H9 (cell line): Measurements from ENCODE around the gene IDE. TPM values are rescaled to one million over a fixed set of nuclear protein-coding genes. Genes with fewer than 3 reads are reported as not detected.

Experiments
- DNase-seq: peaks from one replicate; pipeline ENCODE4 v3.0.0-alpha.2; 2017
- H2AFZ ChIP-seq: one replicate; pipeline ENCODE4 v1.6.1; 2013; ENCODE audit warnings: mild to moderate bottlenecking, low read length, control low read depth, moderate library complexity
- H2AK5ac ChIP-seq: 2 replicates; pipeline ENCODE4 v1.6.1; 2013; ENCODE audit warnings: low read length, control low read depth, mixed read lengths; ENCODE audit not compliant: insufficient read length
- H2BK120ac ChIP-seq: one replicate; pipeline ENCODE4 v1.6.1; 2013; ENCODE audit warnings: low read depth, mild to moderate bottlenecking, low read length, control low read depth, inconsistent platforms; ENCODE audit not compliant: poor library complexity, severe bottlenecking
- H2BK12ac ChIP-seq: 2 replicates; pipeline ENCODE4 v1.6.1; 2013; ENCODE audit warnings: low read length, control low read depth, mixed read lengths, low read depth; ENCODE audit not compliant: insufficient read length
- H2BK15ac ChIP-seq: 2 replicates; pipeline ENCODE4 v1.6.1; 2013; ENCODE audit warnings: low read depth, low read length, control low read depth
- H2BK20ac ChIP-seq: one replicate; pipeline ENCODE4 v1.6.1; 2013; ENCODE audit warnings: low read depth, mild to moderate bottlenecking, low read length, control low read depth, inconsistent platforms; ENCODE audit not compliant: poor library complexity, severe bottlenecking
- H2BK5ac ChIP-seq: 2 replicates; pipeline ENCODE4 v1.6.1; 2013; ENCODE audit warnings: low read length, control low read depth, mixed read lengths; ENCODE audit not compliant: insufficient read length
- H3K14ac ChIP-seq: 2 replicates; pipeline ENCODE4 v1.6.1; 2013; ENCODE audit warnings: low read length, control low read depth; ENCODE audit not compliant: insufficient read depth
- H3K18ac ChIP-seq: 2 replicates; pipeline ENCODE4 v1.6.1; 2013; ENCODE audit warnings: low read depth, mild to moderate bottlenecking, mixed read lengths, low read length, control low read depth; ENCODE audit not compliant: insufficient read length
- H3K23ac ChIP-seq: 2 replicates; pipeline ENCODE4 v1.6.1; 2013; ENCODE audit warnings: low read length, control low read depth, mixed read lengths, low read depth; ENCODE audit not compliant: insufficient read length
- H3K23me2 ChIP-seq: 2 replicates; pipeline ENCODE4 v1.6.1; 2013; ENCODE audit warnings: low read depth, mild to moderate bottlenecking, mixed read lengths, low read length, control low read depth; ENCODE audit not compliant: insufficient read length, poor library complexity, severe bottlenecking
- H3K27ac ChIP-seq: 2 replicates; pipeline ENCODE4 v1.5.1; 2013; ENCODE audit warnings: low read length, control low read depth, mixed read lengths, low read depth; ENCODE audit not compliant: insufficient read length
- H3K27me3 ChIP-seq: 2 replicates; pipeline ENCODE4 v1.6.1; 2013; ENCODE audit warnings: low read length, control low read depth, inconsistent platforms; ENCODE audit not compliant: insufficient read depth
- H3K4ac ChIP-seq: 2 replicates; pipeline ENCODE4 v1.6.1; 2013; ENCODE audit warnings: low read depth, mild to moderate bottlenecking, control low read depth, inconsistent platforms, low read length, moderate library complexity
- H3K4me1 ChIP-seq: 2 replicates; pipeline ENCODE4 v1.6.1; 2013; ENCODE audit warnings: low read length, control low read depth, inconsistent platforms; ENCODE audit not compliant: insufficient read depth
- H3K4me2 ChIP-seq: 2 replicates; pipeline ENCODE4 v1.6.1; 2013; ENCODE audit warnings: low read length, control low read depth, mixed read lengths; ENCODE audit not compliant: insufficient read length, insufficient read depth
- H3K56ac ChIP-seq: 2 replicates; pipeline ENCODE4 v1.6.1; 2013; ENCODE audit warnings: low read depth, mild to moderate bottlenecking, mixed read lengths, low read length, control low read depth; ENCODE audit not compliant: insufficient read length
- H3K79me1 ChIP-seq: 2 replicates; pipeline ENCODE4 v1.6.1; 2013; ENCODE audit warnings: low read depth, mild to moderate bottlenecking, moderate library complexity, low read length, control low read depth, inconsistent platforms; ENCODE audit not compliant: insufficient read depth, poor library complexity, severe bottlenecking
- H3K79me2 ChIP-seq: 2 replicates; pipeline ENCODE4 v1.6.1; 2013; ENCODE audit warnings: low read length, control low read depth, inconsistent platforms; ENCODE audit not compliant: insufficient read depth
- H3K9ac ChIP-seq: 2 replicates; pipeline ENCODE4 v1.6.1; 2013; ENCODE audit warnings: low read length, control low read depth, mixed read lengths; ENCODE audit not compliant: insufficient read length; ENCODE audit errors: extremely low read depth
- H3K9me3 ChIP-seq: one replicate; pipeline ENCODE4 v1.6.1; 2013; ENCODE audit warnings: low read depth, low read length, inconsistent platforms; ENCODE audit not compliant: control insufficient read depth
- H3T11ph ChIP-seq: one replicate; pipeline ENCODE4 v1.6.1; 2013; ENCODE audit warnings: mild to moderate bottlenecking, low read length, control low read depth, inconsistent platforms
- H4K20me1 ChIP-seq: one replicate; pipeline ENCODE4 v1.6.1; 2013; ENCODE audit not compliant: control insufficient read depth, insufficient read length, insufficient read depth
- H4K5ac ChIP-seq: 2 replicates; pipeline ENCODE4 v1.6.1; 2013; ENCODE audit warnings: low read depth, mild to moderate bottlenecking, mixed read lengths, low read length, control low read depth; ENCODE audit not compliant: insufficient read length
- H4K8ac ChIP-seq: replicated peaks from 2 replicates; pipeline ENCODE4 v1.6.1; 2013; ENCODE audit warnings: low read length, control low read depth, mixed read lengths, low read depth; ENCODE audit not compliant: insufficient read length
- H4K91ac ChIP-seq: 2 replicates; pipeline ENCODE4 v1.6.1; 2013; ENCODE audit warnings: low read depth, mild to moderate bottlenecking, moderate library complexity, mixed read lengths, low read length, control low read depth; ENCODE audit not compliant: insufficient read length
- H3K27ac Mint-ChIP-seq, 3 experiments: 2 replicates in 2 of 3; 3 replicates in 1 of 3; pipeline ENCODE4 v1.8.0; 2020 to 2021; ENCODE audit warnings: mixed read lengths in 3 of 3, mild to moderate bottlenecking in 1 of 3, moderate library complexity in 1 of 3
- H3K27me3 Mint-ChIP-seq: 2 replicates; pipeline ENCODE4 v1.8.0; 2021; ENCODE audit warnings: low read depth, mild to moderate bottlenecking, moderate library complexity, mixed read lengths
- H3K36me3 Mint-ChIP-seq, 3 experiments: 2 replicates in 2 of 3; 3 replicates in 1 of 3; pipeline ENCODE4 v1.8.0; 2020 to 2021; ENCODE audit warnings: low read depth in 3 of 3, mixed read lengths in 3 of 3; ENCODE audit not compliant: insufficient read depth in 1 of 3
- H3K4me1 Mint-ChIP-seq, 2 experiments: 2 replicates each; pipeline ENCODE4 v1.8.0; 2020; ENCODE audit warnings: mixed read lengths in 2 of 2
- H3K4me3 Mint-ChIP-seq, 2 experiments: 2 replicates in 1 of 2; 3 replicates in 1 of 2; pipeline ENCODE4 v1.8.0; 2020 to 2021; ENCODE audit warnings: mild to moderate bottlenecking in 2 of 2, mixed read lengths in 2 of 2, moderate library complexity in 1 of 2
- H3K9me3 Mint-ChIP-seq, 2 experiments: 2 replicates in 1 of 2; 3 replicates in 1 of 2; pipeline ENCODE4 v1.8.0; 2020; ENCODE audit warnings: mild to moderate bottlenecking in 2 of 2, mixed read lengths in 2 of 2, moderate library complexity in 1 of 2
- WGBS: extraction: QIAGEN DNeasy Blood & Tissue Kit; methylation state at CpG from one replicate; pipeline ENCODE4 v1.1.7; 2013; ENCODE audit warnings: missing lambda C conversion rate, low lambda C conversion rate, mixed read lengths; ENCODE audit not compliant: insufficient read length; ENCODE audit errors: extremely low coverage; 5-methylcytosine and 5-hydroxymethylcytosine counted together
- total RNA-seq: library from RNA; stranded (reverse); gene quantifications from 2 replicates; pipeline ENCODE4 v1.2.1, GENCODE V29; 2021
- TF ChIP-seq, protein P1 (sequence below): fragments of 200-600 bp; sonication (generic); conservative IDR thresholded peaks from 3 replicates; pipeline ENCODE4 v1.8.0; 2021; ENCODE audit warnings: antibody characterized with exemption, mild to moderate bottlenecking

IDE gene
- total RNA-seq, 1 experiment from 2014 or later, result 48.9 TPM

DNA sequence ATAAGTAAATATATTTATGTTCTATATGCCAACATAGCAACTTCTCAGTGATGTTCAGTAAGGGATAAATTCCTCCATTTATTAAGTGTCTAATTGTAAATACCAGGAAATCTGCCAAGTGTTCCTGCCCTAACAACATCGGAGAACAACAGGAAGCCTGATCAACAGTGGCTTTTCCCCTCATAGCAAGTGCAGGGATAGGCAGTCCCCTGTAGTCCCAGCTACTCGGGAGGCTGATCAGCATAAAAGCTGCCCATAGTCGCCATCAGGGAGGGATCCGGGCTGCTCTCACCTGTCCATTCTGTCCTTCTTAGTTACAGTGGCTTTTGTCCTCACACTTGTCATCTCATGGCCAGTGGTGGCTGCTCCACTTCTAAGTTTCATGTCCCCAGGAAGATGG, 141.3 kb downstream of the IDE start:
- Histone ChIP-seq H3K79me1 (no peaks in the 10 kb centered on the region), H2BK15ac (no peak overlapping the region), H4K91ac (no peak overlapping the region), H3K14ac (no peak overlapping the region), H3K27me3 (no peaks in the 10 kb centered on the region), H2AK5ac (no peak overlapping the region), H3K23ac (no peak overlapping the region), H3K27ac (no peak overlapping the region), H3K4me1 (no peaks in the 10 kb centered on the region), H3K4ac (no peak overlapping the region), H3K23me2 (no peaks in the 10 kb centered on the region), H4K5ac (no peak overlapping the region), H4K20me1 (no peaks in the 10 kb centered on the region), H2AFZ (no peak overlapping the region), H2BK5ac (no peak overlapping the region), H2BK20ac (no peak overlapping the region), H4K8ac (no peak overlapping the region), H3K56ac (no peak overlapping the region), H3K9ac (no peak overlapping the region), H3K18ac (no peak overlapping the region), H3T11ph (no peak overlapping the region), H3K9me3 (no peaks in the 10 kb centered on the region), H3K4me2 (no peak overlapping the region), H3K79me2 (no peaks in the 10 kb centered on the region), H2BK120ac (no peak overlapping the region), H2BK12ac (no peak overlapping the region)
- no peak for DNase-seq
- TF ChIP-seq, protein P1, sequence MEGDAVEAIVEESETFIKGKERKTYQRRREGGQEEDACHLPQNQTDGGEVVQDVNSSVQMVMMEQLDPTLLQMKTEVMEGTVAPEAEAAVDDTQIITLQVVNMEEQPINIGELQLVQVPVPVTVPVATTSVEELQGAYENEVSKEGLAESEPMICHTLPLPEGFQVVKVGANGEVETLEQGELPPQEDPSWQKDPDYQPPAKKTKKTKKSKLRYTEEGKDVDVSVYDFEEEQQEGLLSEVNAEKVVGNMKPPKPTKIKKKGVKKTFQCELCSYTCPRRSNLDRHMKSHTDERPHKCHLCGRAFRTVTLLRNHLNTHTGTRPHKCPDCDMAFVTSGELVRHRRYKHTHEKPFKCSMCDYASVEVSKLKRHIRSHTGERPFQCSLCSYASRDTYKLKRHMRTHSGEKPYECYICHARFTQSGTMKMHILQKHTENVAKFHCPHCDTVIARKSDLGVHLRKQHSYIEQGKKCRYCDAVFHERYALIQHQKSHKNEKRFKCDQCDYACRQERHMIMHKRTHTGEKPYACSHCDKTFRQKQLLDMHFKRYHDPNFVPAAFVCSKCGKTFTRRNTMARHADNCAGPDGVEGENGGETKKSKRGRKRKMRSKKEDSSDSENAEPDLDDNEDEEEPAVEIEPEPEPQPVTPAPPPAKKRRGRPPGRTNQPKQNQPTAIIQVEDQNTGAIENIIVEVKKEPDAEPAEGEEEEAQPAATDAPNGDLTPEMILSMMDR, result no peak
- WGBS, result no CpG with 5 or more reads among the region's 4 CpGs
- Mint-ChIP-seq H3K36me3 (no peaks in the 10 kb centered on the region), H3K9me3 (no peaks in the 10 kb centered on the region), H3K4me1 (peaks cover 5 to 9% of the 10 kb centered on the region in 2 experiments; a peak in 2 of 4 replicates), H3K4me3 (no peak overlapping the region), H3K27ac (peak overlapping the region in 1 of 3 experiments; percentile 44; a peak in 1 of 7 replicates), H3K27me3 (no peaks in the 10 kb centered on the region)
